Measurements from ENCODE around the gene ZBTB17. TPM values are rescaled to one million over a fixed set of nuclear protein-coding genes. Genes with fewer than 3 reads are reported as not detected.

Gene ZBTB17
- total and polyA plus RNA-seq, 2 experiments from 2014 or later: 21.9 to 26.6 TPM

DNA sequence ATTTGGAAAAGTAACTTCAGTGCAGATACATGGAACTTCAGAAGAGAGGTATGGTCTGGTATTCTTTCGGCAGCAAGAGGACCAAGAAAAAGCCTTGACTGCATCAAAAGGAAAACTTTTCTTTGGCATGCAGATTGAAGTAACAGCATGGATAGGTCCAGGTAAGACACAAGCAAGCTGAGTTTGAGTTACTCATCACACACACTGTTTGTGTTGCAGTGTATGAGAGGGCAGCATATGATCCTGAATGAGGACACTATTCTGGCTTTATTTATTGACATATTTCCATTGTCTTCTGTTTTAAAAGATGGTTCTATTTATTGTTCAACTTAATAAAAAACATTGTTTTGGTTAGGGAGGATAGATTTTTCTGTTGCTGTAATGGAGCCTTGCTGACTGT lies 64.8 kb downstream of the ZBTB17 start:
- Histone ChIP-seq H3K27me3 (ENCODE audit: insufficient read depth) (no peaks in the 10 kb centered on the region), H4K20me1 (replicated peaks; ENCODE audit: insufficient read depth) (no peaks in the 10 kb centered on the region; the same call in 1 of the 2 replicates), H3F3A (replicated peaks; ENCODE audit: low read depth) (no peaks in the 10 kb centered on the region), H2AFZ (no peak overlapping the region), H3K4me2 (no peak overlapping the region), H3K4me3 (no peak overlapping the region), H3K36me3 (ENCODE audit: insufficient read depth) (peaks cover 2% of the 10 kb centered on the region; the same call in 1 of the 2 replicates), H3K79me2 (replicated peaks; ENCODE audit: insufficient read depth) (peaks cover 35% of the 10 kb centered on the region), H3K4me1 (ENCODE audit: insufficient read depth) (no peaks in the 10 kb centered on the region), H3K27ac (ENCODE audit: low read depth) (no peak overlapping the region), H3K9me2 (ENCODE audit: insufficient read depth) (no peaks in the 10 kb centered on the region)
- H3K4me1 Mint-ChIP-seq: no peaks in the 10 kb centered on the region
- TF ChIP-seq NANOG (IDR thresholded peaks at IDR 0.05; ENCODE audit: borderline replicate concordance) (no peak), ZNF331 (CRISPR knock-in tag; IDR thresholded peaks at IDR 0.05; ENCODE audit: low read depth) (no peak), EZH2 (IDR thresholded peaks at IDR 0.05; ENCODE audit: low read depth, unreplicated experiment) (no peak), EZH2phosphoT487 (IDR thresholded peaks at IDR 0.05; ENCODE audit: unreplicated experiment) (no peak)
- TF ChIP-seq, protein P1, sequence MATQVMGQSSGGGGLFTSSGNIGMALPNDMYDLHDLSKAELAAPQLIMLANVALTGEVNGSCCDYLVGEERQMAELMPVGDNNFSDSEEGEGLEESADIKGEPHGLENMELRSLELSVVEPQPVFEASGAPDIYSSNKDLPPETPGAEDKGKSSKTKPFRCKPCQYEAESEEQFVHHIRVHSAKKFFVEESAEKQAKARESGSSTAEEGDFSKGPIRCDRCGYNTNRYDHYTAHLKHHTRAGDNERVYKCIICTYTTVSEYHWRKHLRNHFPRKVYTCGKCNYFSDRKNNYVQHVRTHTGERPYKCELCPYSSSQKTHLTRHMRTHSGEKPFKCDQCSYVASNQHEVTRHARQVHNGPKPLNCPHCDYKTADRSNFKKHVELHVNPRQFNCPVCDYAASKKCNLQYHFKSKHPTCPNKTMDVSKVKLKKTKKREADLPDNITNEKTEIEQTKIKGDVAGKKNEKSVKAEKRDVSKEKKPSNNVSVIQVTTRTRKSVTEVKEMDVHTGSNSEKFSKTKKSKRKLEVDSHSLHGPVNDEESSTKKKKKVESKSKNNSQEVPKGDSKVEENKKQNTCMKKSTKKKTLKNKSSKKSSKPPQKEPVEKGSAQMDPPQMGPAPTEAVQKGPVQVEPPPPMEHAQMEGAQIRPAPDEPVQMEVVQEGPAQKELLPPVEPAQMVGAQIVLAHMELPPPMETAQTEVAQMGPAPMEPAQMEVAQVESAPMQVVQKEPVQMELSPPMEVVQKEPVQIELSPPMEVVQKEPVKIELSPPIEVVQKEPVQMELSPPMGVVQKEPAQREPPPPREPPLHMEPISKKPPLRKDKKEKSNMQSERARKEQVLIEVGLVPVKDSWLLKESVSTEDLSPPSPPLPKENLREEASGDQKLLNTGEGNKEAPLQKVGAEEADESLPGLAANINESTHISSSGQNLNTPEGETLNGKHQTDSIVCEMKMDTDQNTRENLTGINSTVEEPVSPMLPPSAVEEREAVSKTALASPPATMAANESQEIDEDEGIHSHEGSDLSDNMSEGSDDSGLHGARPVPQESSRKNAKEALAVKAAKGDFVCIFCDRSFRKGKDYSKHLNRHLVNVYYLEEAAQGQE (IDR thresholded peaks at IDR 0.05; ENCODE audit: unreplicated experiment): no peak
- H3K36me3 Mint-ChIP-seq (ENCODE audit: low read depth): peaks cover 44% of the 10 kb centered on the region
- ATAC-seq: no peak
- H3K4me3 Mint-ChIP-seq: no peak overlapping the region
- H3K27me3 Mint-ChIP-seq (ENCODE audit: insufficient read depth, low read depth, poor library complexity): peaks cover 3% of the 10 kb centered on the region
- no peak for DNase-seq (ENCODE audit: low spot score)
- H3K27ac Mint-ChIP-seq: no peak overlapping the region
- H3K9me3 Mint-ChIP-seq: no peaks in the 10 kb centered on the region

DNA sequence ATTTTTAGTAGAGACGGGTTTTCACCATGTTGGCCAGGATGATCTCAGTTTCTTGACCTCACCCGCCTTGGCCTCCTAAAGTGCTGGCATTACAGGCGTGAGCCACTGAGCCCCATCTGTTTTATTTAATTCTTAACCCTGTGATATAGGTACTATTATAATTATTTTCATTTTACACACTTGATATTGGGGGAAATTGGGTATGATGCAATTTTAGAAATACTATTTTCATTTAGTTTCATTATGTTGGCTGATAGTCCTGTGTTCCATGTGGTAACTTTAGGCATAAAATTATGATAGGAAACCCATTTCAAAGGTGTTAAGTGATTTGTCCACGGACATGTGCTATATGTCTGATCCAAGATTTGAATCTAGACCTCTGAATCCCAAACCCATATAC lies 67.3 kb downstream of the ZBTB17 start:
- Mint-ChIP-seq H3K27me3 (ENCODE audit: insufficient read depth, low read depth, poor library complexity) (no peaks in the 10 kb centered on the region), H3K4me3 (no peak overlapping the region), H3K27ac (no peak overlapping the region), H3K4me1 (no peaks in the 10 kb centered on the region), H3K36me3 (ENCODE audit: low read depth) (peaks cover 29% of the 10 kb centered on the region), H3K9me3 (no peaks in the 10 kb centered on the region)
- no peak overlapping the region for H2AFZ ChIP-seq
- no peaks in the 10 kb centered on the region for H4K20me1 ChIP-seq (replicated peaks; ENCODE audit: insufficient read depth)
- no peaks in the 10 kb centered on the region; the same call in 1 of the 2 replicates for H3K36me3 ChIP-seq (ENCODE audit: insufficient read depth)
- no peak for ATAC-seq
- H3K4me3 ChIP-seq: no peak overlapping the region
- H3F3A ChIP-seq (replicated peaks; ENCODE audit: low read depth): no peaks in the 10 kb centered on the region
- H3K27ac ChIP-seq (ENCODE audit: low read depth): no peak overlapping the region
- H3K79me2 ChIP-seq (replicated peaks; ENCODE audit: insufficient read depth): peaks cover 59% of the 10 kb centered on the region
- DNase-seq (ENCODE audit: low spot score): no peak
- no peaks in the 10 kb centered on the region for H3K9me2 ChIP-seq (ENCODE audit: insufficient read depth)
- H3K27me3 ChIP-seq (ENCODE audit: insufficient read depth): no peaks in the 10 kb centered on the region
- no peaks in the 10 kb centered on the region for H3K4me1 ChIP-seq (ENCODE audit: insufficient read depth)
- H3K4me2 ChIP-seq: no peak overlapping the region
- TF ChIP-seq, protein P2, sequence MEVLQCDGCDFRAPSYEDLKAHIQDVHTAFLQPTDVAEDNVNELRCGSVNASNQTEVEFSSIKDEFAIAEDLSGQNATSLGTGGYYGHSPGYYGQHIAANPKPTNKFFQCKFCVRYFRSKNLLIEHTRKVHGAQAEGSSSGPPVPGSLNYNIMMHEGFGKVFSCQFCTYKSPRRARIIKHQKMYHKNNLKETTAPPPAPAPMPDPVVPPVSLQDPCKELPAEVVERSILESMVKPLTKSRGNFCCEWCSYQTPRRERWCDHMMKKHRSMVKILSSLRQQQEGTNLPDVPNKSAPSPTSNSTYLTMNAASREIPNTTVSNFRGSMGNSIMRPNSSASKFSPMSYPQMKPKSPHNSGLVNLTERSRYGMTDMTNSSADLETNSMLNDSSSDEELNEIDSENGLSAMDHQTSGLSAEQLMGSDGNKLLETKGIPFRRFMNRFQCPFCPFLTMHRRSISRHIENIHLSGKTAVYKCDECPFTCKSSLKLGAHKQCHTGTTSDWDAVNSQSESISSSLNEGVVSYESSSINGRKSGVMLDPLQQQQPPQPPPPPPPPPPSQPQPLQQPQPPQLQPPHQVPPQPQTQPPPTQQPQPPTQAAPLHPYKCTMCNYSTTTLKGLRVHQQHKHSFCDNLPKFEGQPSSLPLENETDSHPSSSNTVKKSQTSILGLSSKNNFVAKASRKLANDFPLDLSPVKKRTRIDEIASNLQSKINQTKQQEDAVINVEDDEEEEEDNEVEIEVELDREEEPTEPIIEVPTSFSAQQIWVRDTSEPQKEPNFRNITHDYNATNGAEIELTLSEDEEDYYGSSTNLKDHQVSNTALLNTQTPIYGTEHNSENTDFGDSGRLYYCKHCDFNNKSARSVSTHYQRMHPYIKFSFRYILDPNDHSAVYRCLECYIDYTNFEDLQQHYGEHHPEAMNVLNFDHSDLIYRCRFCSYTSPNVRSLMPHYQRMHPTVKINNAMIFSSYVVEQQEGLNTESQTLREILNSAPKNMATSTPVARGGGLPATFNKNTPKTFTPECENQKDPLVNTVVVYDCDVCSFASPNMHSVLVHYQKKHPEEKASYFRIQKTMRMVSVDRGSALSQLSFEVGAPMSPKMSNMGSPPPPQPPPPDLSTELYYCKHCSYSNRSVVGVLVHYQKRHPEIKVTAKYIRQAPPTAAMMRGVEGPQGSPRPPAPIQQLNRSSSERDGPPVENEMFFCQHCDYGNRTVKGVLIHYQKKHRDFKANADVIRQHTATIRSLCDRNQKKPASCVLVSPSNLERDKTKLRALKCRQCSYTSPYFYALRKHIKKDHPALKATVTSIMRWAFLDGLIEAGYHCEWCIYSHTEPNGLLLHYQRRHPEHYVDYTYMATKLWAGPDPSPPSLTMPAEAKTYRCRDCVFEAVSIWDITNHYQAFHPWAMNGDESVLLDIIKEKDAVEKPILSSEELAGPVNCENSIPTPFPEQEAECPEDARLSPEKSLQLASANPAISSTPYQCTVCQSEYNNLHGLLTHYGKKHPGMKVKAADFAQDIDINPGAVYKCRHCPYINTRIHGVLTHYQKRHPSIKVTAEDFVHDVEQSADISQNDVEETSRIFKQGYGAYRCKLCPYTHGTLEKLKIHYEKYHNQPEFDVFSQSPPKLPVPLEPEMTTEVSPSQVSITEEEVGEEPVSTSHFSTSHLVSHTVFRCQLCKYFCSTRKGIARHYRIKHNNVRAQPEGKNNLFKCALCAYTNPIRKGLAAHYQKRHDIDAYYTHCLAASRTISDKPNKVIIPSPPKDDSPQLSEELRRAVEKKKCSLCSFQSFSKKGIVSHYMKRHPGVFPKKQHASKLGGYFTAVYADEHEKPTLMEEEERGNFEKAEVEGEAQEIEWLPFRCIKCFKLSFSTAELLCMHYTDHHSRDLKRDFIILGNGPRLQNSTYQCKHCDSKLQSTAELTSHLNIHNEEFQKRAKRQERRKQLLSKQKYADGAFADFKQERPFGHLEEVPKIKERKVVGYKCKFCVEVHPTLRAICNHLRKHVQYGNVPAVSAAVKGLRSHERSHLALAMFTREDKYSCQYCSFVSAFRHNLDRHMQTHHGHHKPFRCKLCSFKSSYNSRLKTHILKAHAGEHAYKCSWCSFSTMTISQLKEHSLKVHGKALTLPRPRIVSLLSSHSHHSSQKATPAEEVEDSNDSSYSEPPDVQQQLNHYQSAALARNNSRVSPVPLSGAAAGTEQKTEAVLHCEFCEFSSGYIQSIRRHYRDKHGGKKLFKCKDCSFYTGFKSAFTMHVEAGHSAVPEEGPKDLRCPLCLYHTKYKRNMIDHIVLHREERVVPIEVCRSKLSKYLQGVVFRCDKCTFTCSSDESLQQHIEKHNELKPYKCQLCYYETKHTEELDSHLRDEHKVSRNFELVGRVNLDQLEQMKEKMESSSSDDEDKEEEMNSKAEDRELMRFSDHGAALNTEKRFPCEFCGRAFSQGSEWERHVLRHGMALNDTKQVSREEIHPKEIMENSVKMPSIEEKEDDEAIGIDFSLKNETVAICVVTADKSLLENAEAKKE (CRISPR knock-in tag; IDR thresholded peaks at IDR 0.05): no peak
- TF ChIP-seq, protein P1 (IDR thresholded peaks at IDR 0.05; ENCODE audit: unreplicated experiment): no peak
- TF ChIP-seq STAT1 (IDR thresholded peaks at IDR 0.05; ENCODE audit: unreplicated experiment) (no peak), POLR2AphosphoS5 (IDR thresholded peaks at IDR 0.05; ENCODE audit: low read depth) (no peak)

All from GM23338 (cell line).